VCaP (cell line): ENCODE data around the gene MXD1.
A peak's percentile ranks its signal among the peaks of the same experiment; 100 is the strongest.

Source experiments
- H3K27ac ChIP-seq: fragments of 450-650 bp; 2 replicates; pipeline ENCODE4 v1.5.1; 2017
- CTCF ChIP-seq: fragments of 450-650 bp; conservative IDR thresholded peaks from 2 replicates; pipeline ENCODE4 v1.5.1; 2017; ENCODE audit warnings: mild to moderate bottlenecking, moderate library complexity

The MXD1 gene

GRCh38 chr2:69902213-69902922 lies 12.5 kb upstream of the MXD1 start:
- TF ChIP-seq CTCF = no peak
- H3K27ac ChIP-seq = no peak overlapping the region

- no peak overlapping the region for H3K27ac ChIP-seq
- no peak for TF ChIP-seq CTCF
Observed at GRCh38 chr2:69907216-69907615, 7.7 kb upstream of the MXD1 start.

- TF ChIP-seq CTCF = peak; percentile 72
- H3K27ac ChIP-seq = no peak overlapping the region
Observed at GRCh38 chr2:69911985-69912563, 2.8 kb upstream of the MXD1 start.

GRCh38 chr2:69914164-69914949 lies 552 bp upstream of the MXD1 start:
- TF ChIP-seq CTCF = peak; percentile 31
- peak overlapping the region; percentile 91 for H3K27ac ChIP-seq

- no peak for TF ChIP-seq CTCF
- H3K27ac ChIP-seq = peak overlapping the region; percentile 76
Observed at GRCh38 chr2:69916106-69916505, 1.2 kb downstream of the MXD1 start.

GRCh38 chr2:69917852-69918251 lies 2.9 kb downstream of the MXD1 start:
- H3K27ac ChIP-seq = no peak overlapping the region
- TF ChIP-seq CTCF = no peak

GRCh38 chr2:69918401-69918800 lies 3.5 kb downstream of the MXD1 start:
- H3K27ac ChIP-seq = no peak overlapping the region
- TF ChIP-seq CTCF = no peak
